Measurements from ENCODE around the gene ABHD2. TPM values are rescaled to one million over a fixed set of nuclear protein-coding genes. Genes with fewer than 3 reads are reported as not detected.

The ABHD2 gene
- total RNA-seq, 2 experiments from 2014 or later, result 16.1 to 22.8 TPM

- Histone ChIP-seq H3K4me2 (ENCODE audit: low read length) (no peak overlapping the region), H3K4me3 (ENCODE audit: low read depth, low read length, poor library complexity, severe bottlenecking) (no peak overlapping the region), H3K9me3 (ENCODE audit: low read length) (no peaks in the 10 kb centered on the region), H3K79me2 (ENCODE audit: insufficient read depth, low read depth, low read length) (no peaks in the 10 kb centered on the region), H3K9me2 (ENCODE audit: insufficient read depth, low read length) (no peaks in the 10 kb centered on the region), H2AFZ (ENCODE audit: low read length) (no peak overlapping the region), H3K4me1 (ENCODE audit: insufficient read depth, low read length, poor library complexity, severe bottlenecking) (peaks cover 2% of the 10 kb centered on the region), H3K27ac (ENCODE audit: low read depth, low read length, poor library complexity, severe bottlenecking) (no peak overlapping the region), H4K20me1 (ENCODE audit: insufficient read depth, low read length) (no peaks in the 10 kb centered on the region), H3K36me3 (ENCODE audit: insufficient read depth, low read length) (no peaks in the 10 kb centered on the region)
- BruUV-seq (replicated peaks), result no TSS peak
- ChIA-PET CTCF (ENCODE audit: unreplicated experiment) (no interaction called here), POLR2A (interaction anchor here (0.7 kb wide), 3 partner anchors 120 to 1381 kb away, joined by 3 to 6 read pairs (median 3); no protein-coding TSS in a partner anchor)
- intact Hi-C loops (cut with micrococcal nuclease; ENCODE audit: unreplicated experiment), result no loop called here
- no peak for DNase-seq (ENCODE audit: low spot score)
- TF ChIP-seq EZH2phosphoT487 (IDR thresholded peaks at IDR 0.05; ENCODE audit: borderline replicate concordance, low read depth, low read length), result no peak
- TF ChIP-seq, protein P1, sequence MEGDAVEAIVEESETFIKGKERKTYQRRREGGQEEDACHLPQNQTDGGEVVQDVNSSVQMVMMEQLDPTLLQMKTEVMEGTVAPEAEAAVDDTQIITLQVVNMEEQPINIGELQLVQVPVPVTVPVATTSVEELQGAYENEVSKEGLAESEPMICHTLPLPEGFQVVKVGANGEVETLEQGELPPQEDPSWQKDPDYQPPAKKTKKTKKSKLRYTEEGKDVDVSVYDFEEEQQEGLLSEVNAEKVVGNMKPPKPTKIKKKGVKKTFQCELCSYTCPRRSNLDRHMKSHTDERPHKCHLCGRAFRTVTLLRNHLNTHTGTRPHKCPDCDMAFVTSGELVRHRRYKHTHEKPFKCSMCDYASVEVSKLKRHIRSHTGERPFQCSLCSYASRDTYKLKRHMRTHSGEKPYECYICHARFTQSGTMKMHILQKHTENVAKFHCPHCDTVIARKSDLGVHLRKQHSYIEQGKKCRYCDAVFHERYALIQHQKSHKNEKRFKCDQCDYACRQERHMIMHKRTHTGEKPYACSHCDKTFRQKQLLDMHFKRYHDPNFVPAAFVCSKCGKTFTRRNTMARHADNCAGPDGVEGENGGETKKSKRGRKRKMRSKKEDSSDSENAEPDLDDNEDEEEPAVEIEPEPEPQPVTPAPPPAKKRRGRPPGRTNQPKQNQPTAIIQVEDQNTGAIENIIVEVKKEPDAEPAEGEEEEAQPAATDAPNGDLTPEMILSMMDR (conservative IDR thresholded peaks at IDR 0.05; ENCODE audit: low read length), result no peak
Measured at GRCh38 chr15:89146366-89146765, 58.1 kb downstream of the ABHD2 start.

DNA sequence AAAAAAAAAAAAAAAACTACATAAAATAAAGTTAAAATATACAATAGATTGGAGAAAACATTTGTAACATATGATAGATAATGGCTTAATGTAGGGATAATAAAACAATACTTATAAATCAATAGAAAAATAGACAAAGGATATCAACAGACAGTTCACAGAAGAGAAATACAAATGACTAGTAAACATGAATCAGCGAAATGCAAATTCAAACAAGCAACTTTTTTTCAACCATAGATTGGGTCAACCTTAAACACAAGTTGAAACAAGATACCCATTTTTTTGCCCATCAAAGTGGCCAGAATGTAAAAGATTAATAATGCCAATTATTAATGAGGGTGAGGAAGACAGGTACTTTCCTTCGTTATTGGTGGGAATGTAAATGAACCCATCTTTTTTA is 59.9 kb downstream of the ABHD2 start:
- no peak overlapping the region for H3K4me2 ChIP-seq (ENCODE audit: low read length)
- H3K79me2 ChIP-seq (ENCODE audit: insufficient read depth, low read depth, low read length), result no peaks in the 10 kb centered on the region
- no TSS peak for BruUV-seq (replicated peaks)
- H2AFZ ChIP-seq (ENCODE audit: low read length), result no peak overlapping the region
- no peak for DNase-seq (ENCODE audit: low spot score)
- no peaks in the 10 kb centered on the region for H4K20me1 ChIP-seq (ENCODE audit: insufficient read depth, low read length)
- peaks cover 3% of the 10 kb centered on the region; the same call in 1 of the 2 replicates for H3K36me3 ChIP-seq (ENCODE audit: insufficient read depth, low read length)
- H3K27ac ChIP-seq (ENCODE audit: low read depth, low read length, poor library complexity, severe bottlenecking), result no peak overlapping the region
- TF ChIP-seq, protein P1 (conservative IDR thresholded peaks at IDR 0.05; ENCODE audit: low read length), result no peak
- TF ChIP-seq EZH2phosphoT487 (IDR thresholded peaks at IDR 0.05; ENCODE audit: borderline replicate concordance, low read depth, low read length), result no peak
- no peaks in the 10 kb centered on the region for H3K9me2 ChIP-seq (ENCODE audit: insufficient read depth, low read length)
- intact Hi-C loops (cut with micrococcal nuclease; ENCODE audit: unreplicated experiment), result no loop called here
- peaks cover 2% of the 10 kb centered on the region for H3K4me1 ChIP-seq (ENCODE audit: insufficient read depth, low read length, poor library complexity, severe bottlenecking)
- POLR2A ChIA-PET, result interaction anchor here (0.6 kb wide), 1 partner anchor 52 kb away, joined by 9 read pairs; no protein-coding TSS in a partner anchor
- CTCF ChIA-PET (ENCODE audit: unreplicated experiment), result no interaction called here
- H3K4me3 ChIP-seq (ENCODE audit: low read depth, low read length, poor library complexity, severe bottlenecking), result no peak overlapping the region
- H3K9me3 ChIP-seq (ENCODE audit: low read length), result no peaks in the 10 kb centered on the region

DNA sequence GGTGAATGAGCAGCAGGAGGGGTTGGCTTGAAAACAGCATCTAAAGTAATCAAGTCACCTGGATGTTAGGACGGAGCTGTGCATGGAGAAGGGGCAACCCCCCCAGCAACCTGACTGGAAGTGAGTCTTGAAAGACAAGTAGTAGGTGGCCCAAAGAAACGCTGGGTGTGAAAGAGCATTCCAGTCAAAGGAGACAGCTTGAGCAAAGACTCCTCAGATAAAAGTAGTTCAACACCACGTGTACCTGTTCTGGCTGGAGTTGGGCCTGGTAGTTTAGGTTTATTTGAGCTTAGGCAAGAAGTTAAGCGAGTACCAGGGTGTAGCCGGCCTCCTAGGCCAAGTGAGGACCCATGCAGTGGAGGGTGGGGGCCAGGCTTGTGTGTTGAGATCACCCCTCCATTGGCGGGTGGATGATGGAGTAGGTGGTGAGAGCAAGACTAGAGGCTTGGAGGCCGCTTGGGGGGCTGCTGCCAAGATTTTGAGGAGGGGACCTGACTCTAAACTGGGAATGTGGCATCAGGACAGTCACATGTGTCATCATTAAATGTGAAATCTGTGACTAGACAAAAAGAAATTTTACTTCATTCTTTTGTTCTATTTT is 61.3 kb downstream of the ABHD2 start:
- no peaks in the 10 kb centered on the region for H3K9me2 ChIP-seq (ENCODE audit: insufficient read depth, low read length)
- no peak overlapping the region for H3K27ac ChIP-seq (ENCODE audit: low read depth, low read length, poor library complexity, severe bottlenecking)
- no peak overlapping the region for H3K4me2 ChIP-seq (ENCODE audit: low read length)
- no peaks in the 10 kb centered on the region for H3K79me2 ChIP-seq (ENCODE audit: insufficient read depth, low read depth, low read length)
- no peak for DNase-seq (ENCODE audit: low spot score)
- peaks cover 6% of the 10 kb centered on the region; the same call in 1 of the 2 replicates for H3K36me3 ChIP-seq (ENCODE audit: insufficient read depth, low read length)
- TF ChIP-seq, protein P1 (conservative IDR thresholded peaks at IDR 0.05; ENCODE audit: low read length), result no peak
- no peak for TF ChIP-seq EZH2phosphoT487 (IDR thresholded peaks at IDR 0.05; ENCODE audit: borderline replicate concordance, low read depth, low read length)
- no peaks in the 10 kb centered on the region for H4K20me1 ChIP-seq (ENCODE audit: insufficient read depth, low read length)
- H3K4me1 ChIP-seq (ENCODE audit: insufficient read depth, low read length, poor library complexity, severe bottlenecking), result no peaks in the 10 kb centered on the region
- intact Hi-C loops (cut with micrococcal nuclease; ENCODE audit: unreplicated experiment), result no loop called here
- CTCF ChIA-PET (ENCODE audit: unreplicated experiment), result no interaction called here
- no TSS peak for BruUV-seq (replicated peaks)
- no peak overlapping the region for H2AFZ ChIP-seq (ENCODE audit: low read length)
- no peak overlapping the region for H3K4me3 ChIP-seq (ENCODE audit: low read depth, low read length, poor library complexity, severe bottlenecking)
- POLR2A ChIA-PET, result interaction anchor here (0.9 to 1.4 kb wide), 4 partner anchors 9 to 53 kb away, joined by 3 to 5 read pairs (median 4); no protein-coding TSS in a partner anchor
- H3K9me3 ChIP-seq (ENCODE audit: low read length), result no peaks in the 10 kb centered on the region

All from OCI-LY7 (cell line).